Activated naive CD4-positive, alpha-beta T cell treated with anti-CD3 and anti-CD28 coated beads, Interleukin-2, amount 50 U/mL, for 24 hours (primary cell): ENCODE measurements around the gene PPARGC1A.

Experiments used
- H3K27ac Mint-ChIP-seq: one replicate; pipeline ENCODE4 v1.8.0; 2021; ENCODE audit warnings: mild to moderate bottlenecking, mixed read lengths
- H3K27me3 Mint-ChIP-seq: one replicate; pipeline ENCODE4 v1.8.0; 2021; ENCODE audit warnings: mixed read lengths
- H3K36me3 Mint-ChIP-seq: one replicate; pipeline ENCODE4 v1.8.0; 2021; ENCODE audit warnings: mixed read lengths
- H3K4me1 Mint-ChIP-seq: one replicate; pipeline ENCODE4 v1.8.0; 2021; ENCODE audit warnings: mixed read lengths
- H3K4me3 Mint-ChIP-seq: one replicate; pipeline ENCODE4 v1.8.0; 2021; ENCODE audit warnings: mild to moderate bottlenecking, mixed read lengths
- H3K9me3 Mint-ChIP-seq: one replicate; pipeline ENCODE4 v1.8.0; 2021; ENCODE audit warnings: mixed read lengths

PPARGC1A gene

DNA sequence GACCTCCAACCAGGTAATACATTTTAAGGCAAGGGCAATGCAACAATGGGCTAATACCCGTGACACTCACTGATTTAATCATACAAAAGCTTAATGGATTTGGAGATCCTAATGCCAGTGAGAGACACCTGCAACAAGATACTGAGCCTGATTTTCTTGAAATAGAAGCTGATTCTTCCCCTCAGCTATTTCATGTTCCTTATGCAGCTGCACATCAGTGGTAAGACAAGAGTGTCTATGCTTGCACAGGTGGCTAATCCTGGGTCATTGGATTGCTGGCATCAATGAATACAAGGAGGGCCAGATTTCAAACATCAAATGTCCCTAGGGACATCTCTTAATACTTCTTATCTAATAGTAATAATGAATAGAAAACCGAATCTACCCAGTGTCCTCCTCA is 139.7 kb downstream of the PPARGC1A start:
- H3K27ac Mint-ChIP-seq, result no peak overlapping the region

DNA sequence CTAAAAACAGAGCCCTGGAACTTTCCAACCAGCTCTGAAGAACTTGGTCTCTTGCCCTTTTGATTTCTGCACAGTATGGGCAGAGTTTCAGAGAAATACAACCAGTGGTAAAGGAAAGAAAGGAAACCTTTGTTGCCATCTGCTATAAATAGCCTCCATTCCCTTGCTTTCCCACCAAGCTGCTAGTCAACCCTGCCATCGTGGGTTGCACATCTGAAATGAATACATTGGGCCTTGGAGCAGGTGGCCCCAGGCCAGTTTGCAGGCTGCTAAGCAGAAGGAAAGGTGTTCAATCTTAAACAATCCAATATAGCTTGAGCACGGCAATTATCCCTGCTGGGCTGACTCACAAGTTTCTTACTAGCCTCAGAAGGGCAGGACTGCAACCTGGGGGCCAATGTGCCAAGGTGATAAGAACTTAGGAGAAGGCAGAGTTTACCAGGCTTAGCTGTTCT is 142.5 kb downstream of the PPARGC1A start:
- H3K27me3 Mint-ChIP-seq, result no peaks in the 10 kb centered on the region
- H3K9me3 Mint-ChIP-seq, result no peaks in the 10 kb centered on the region
- no peaks in the 10 kb centered on the region for H3K4me1 Mint-ChIP-seq
- H3K4me3 Mint-ChIP-seq, result no peak overlapping the region
- H3K36me3 Mint-ChIP-seq, result no peaks in the 10 kb centered on the region
- no peak overlapping the region for H3K27ac Mint-ChIP-seq

More for the DNA sequence above, 139.7 kb downstream of the PPARGC1A start:
- H3K27me3 Mint-ChIP-seq, result no peaks in the 10 kb centered on the region
- no peaks in the 10 kb centered on the region for H3K4me1 Mint-ChIP-seq
- no peak overlapping the region for H3K4me3 Mint-ChIP-seq
- no peaks in the 10 kb centered on the region for H3K9me3 Mint-ChIP-seq
- H3K36me3 Mint-ChIP-seq, result no peaks in the 10 kb centered on the region

DNA sequence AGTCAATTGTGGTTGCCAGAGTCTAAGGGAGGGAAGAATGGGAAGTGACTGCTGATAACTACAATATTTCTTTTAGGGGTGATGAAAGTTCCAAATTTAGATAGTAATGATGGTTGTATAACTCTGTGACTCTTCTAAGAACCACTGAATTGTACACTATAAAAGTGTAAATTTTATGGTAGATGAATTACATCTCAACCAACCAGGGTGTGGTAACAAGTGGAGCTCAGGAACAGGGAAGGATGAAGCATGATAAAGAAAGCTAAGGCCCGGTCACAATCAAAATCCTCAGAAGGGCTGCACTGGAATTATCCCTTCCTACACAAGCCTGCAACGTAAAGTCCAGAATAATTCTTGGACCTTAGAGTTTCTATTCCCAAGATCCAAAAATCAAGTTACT is 143.2 kb downstream of the PPARGC1A start:
- no peak overlapping the region for H3K27ac Mint-ChIP-seq
- H3K4me3 Mint-ChIP-seq, result no peak overlapping the region
- no peaks in the 10 kb centered on the region for H3K27me3 Mint-ChIP-seq
- H3K36me3 Mint-ChIP-seq, result no peaks in the 10 kb centered on the region
- no peaks in the 10 kb centered on the region for H3K9me3 Mint-ChIP-seq
- no peaks in the 10 kb centered on the region for H3K4me1 Mint-ChIP-seq

DNA sequence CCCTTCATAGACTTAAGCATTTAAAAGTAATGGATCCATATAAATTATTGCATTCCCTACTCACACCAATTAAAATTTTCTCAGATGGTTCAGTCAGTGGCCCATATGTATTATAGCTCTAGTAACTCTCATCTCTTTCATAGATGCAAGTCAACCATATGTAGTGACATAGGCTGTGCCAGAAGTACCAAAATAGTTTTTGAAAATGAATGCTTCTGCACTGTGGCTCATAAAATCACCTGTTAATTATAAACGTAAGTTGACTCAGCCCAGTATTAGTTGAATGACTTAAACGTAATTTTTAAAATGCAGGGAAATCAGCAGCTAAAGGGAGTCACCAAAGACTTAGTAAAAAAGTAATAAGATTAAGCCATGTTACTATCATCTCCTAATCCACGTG is 143.8 kb downstream of the PPARGC1A start:
- no peaks in the 10 kb centered on the region for H3K9me3 Mint-ChIP-seq
- H3K4me1 Mint-ChIP-seq, result no peaks in the 10 kb centered on the region
- no peak overlapping the region for H3K27ac Mint-ChIP-seq
- H3K4me3 Mint-ChIP-seq, result no peak overlapping the region
- no peaks in the 10 kb centered on the region for H3K27me3 Mint-ChIP-seq
- no peaks in the 10 kb centered on the region for H3K36me3 Mint-ChIP-seq

DNA sequence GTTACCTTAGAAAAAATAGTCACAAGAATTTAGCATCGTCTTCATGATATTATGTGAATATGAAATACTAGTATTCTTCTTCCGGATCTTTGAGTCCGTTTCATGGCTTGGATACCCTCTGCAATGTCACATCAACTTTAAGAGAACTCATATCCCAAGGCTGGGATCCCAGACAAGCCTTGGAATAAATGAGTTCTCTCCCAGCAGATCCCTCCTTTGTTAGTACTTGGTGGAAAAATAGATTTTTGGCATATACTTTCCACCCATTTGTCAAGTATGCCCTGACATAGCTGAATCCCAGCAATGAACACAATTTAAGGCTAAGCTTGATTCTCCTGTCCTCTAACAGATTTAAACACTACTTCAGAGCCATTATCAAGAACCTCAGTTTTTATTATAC is 144.5 kb downstream of the PPARGC1A start:
- no peaks in the 10 kb centered on the region for H3K9me3 Mint-ChIP-seq
- no peak overlapping the region for H3K4me3 Mint-ChIP-seq
- H3K4me1 Mint-ChIP-seq, result no peaks in the 10 kb centered on the region
- no peaks in the 10 kb centered on the region for H3K27me3 Mint-ChIP-seq
- no peaks in the 10 kb centered on the region for H3K36me3 Mint-ChIP-seq
- no peak overlapping the region for H3K27ac Mint-ChIP-seq
